Measurements from ENCODE around the gene SYCP1.

DNA sequence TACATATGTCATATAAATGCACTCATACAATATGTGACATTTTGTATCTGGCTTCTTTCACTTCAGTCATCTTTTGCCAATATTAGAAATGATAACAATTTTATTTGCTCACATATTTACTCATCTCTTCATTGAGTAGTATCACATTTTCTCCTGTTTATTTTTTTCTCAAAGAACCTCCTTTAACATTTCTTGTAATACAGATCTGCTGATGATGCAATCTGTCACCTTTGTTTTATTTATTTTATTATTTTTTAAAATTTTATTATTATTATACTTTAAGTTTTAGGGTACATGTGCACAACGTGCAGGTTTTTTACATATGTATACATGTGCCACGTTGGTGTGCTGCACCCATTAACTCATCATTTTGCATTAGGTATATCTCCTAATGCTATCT, 159.1 kb downstream of the SYCP1 start:
- TF ChIP-seq ZNF281 (CRISPR knock-in tag; IDR thresholded peaks at IDR 0.05; ENCODE audit: borderline replicate concordance) (no peak), PHF8 (CRISPR knock-in tag; IDR thresholded peaks at IDR 0.05) (no peak), ZFX (CRISPR knock-in tag; IDR thresholded peaks at IDR 0.05; ENCODE audit: low read depth) (no peak), ZNF629 (CRISPR knock-in tag; conservative IDR thresholded peaks at IDR 0.05) (no peak), ZNF260 (CRISPR knock-in tag; IDR thresholded peaks at IDR 0.05; ENCODE audit: borderline replicate concordance, low read depth) (no peak), POLR2A (IDR thresholded peaks at IDR 0.05; ENCODE audit: insufficient read depth in 1 of 2, low read depth in 2 of 2, low read length in 2 of 2) (no peak), NFYB (CRISPR knock-in tag; IDR thresholded peaks at IDR 0.05) (no peak), FOXJ3 (CRISPR knock-in tag; IDR thresholded peaks at IDR 0.05; ENCODE audit: borderline replicate concordance) (no peak), JARID2 (CRISPR knock-in tag; IDR thresholded peaks at IDR 0.05; ENCODE audit: insufficient replicate concordance) (no peak)
- TF ChIP-seq, protein P1, sequence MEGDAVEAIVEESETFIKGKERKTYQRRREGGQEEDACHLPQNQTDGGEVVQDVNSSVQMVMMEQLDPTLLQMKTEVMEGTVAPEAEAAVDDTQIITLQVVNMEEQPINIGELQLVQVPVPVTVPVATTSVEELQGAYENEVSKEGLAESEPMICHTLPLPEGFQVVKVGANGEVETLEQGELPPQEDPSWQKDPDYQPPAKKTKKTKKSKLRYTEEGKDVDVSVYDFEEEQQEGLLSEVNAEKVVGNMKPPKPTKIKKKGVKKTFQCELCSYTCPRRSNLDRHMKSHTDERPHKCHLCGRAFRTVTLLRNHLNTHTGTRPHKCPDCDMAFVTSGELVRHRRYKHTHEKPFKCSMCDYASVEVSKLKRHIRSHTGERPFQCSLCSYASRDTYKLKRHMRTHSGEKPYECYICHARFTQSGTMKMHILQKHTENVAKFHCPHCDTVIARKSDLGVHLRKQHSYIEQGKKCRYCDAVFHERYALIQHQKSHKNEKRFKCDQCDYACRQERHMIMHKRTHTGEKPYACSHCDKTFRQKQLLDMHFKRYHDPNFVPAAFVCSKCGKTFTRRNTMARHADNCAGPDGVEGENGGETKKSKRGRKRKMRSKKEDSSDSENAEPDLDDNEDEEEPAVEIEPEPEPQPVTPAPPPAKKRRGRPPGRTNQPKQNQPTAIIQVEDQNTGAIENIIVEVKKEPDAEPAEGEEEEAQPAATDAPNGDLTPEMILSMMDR (CRISPR knock-in tag; IDR thresholded peaks at IDR 0.05), result no peak
- TF ChIP-seq, protein P2, sequence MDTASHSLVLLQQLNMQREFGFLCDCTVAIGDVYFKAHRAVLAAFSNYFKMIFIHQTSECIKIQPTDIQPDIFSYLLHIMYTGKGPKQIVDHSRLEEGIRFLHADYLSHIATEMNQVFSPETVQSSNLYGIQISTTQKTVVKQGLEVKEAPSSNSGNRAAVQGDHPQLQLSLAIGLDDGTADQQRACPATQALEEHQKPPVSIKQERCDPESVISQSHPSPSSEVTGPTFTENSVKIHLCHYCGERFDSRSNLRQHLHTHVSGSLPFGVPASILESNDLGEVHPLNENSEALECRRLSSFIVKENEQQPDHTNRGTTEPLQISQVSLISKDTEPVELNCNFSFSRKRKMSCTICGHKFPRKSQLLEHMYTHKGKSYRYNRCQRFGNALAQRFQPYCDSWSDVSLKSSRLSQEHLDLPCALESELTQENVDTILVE (CRISPR knock-in tag; IDR thresholded peaks at IDR 0.05), result no peak
